PC-9 (cell line): Measurements from ENCODE around the gene NUDT1. TPM values are rescaled to one million over a fixed set of nuclear protein-coding genes. Genes with fewer than 3 reads are reported as not detected.

Experiments used
- BruUV-seq: library from RNA; stranded (reverse); fragments of 400-500 nt; replicated peaks from 2 replicates; lab custom pipeline; 2021; lab: Mats Ljungman, UMichigan
- CTCF ChIA-PET: fragments of 300-600 bp; sonication (Branson Sonifier 250); formaldehyde crosslinking; loops from one replicate; lab custom pipeline; 2022; ENCODE audit warnings: antibody characterized with exemption; lab: Charles Lee
- POLR2A ChIA-PET: fragments of 300-600 bp; sonication (Branson Sonifier 250); formaldehyde crosslinking; loops from one replicate; lab custom pipeline; 2022; ENCODE audit warnings: antibody characterized with exemption; ENCODE audit not compliant: unreplicated experiment; lab: Charles Lee
- DNase-seq, 2 experiments: peaks; one replicate each; pipeline versions ENCODE4 v3.0.0 to v3.0.0-alpha.2; 2015 to 2022; ENCODE audit warnings: mixed read lengths in 1 of 2
- H2AFZ ChIP-seq: fragments of 200-600 bp; sonication (generic); 2 replicates; pipeline ENCODE4 v1.8.1; 2017; ENCODE audit warnings: antibody characterized with exemption
- H3F3A ChIP-seq: fragments of 200-600 bp; sonication (generic); 2 replicates; pipeline ENCODE4 v1.8.1; 2017; ENCODE audit warnings: antibody characterized with exemption, mild to moderate bottlenecking, low read depth; ENCODE audit not compliant: insufficient read depth
- H3K27ac ChIP-seq: fragments of 200-600 bp; sonication (generic); 2 replicates; pipeline ENCODE4 v1.6.1; 2016; ENCODE audit warnings: mixed run types
- H3K27me3 ChIP-seq: fragments of 200-600 bp; sonication (generic); 2 replicates; pipeline ENCODE4 v1.6.1; 2016; ENCODE audit warnings: low read depth, mixed run types; ENCODE audit not compliant: insufficient read depth
- H3K36me3 ChIP-seq: fragments of 200-600 bp; sonication (generic); 2 replicates; pipeline ENCODE4 v1.6.1; 2016; ENCODE audit warnings: low read depth, mixed run types
- H3K4me1 ChIP-seq: fragments of 200-600 bp; sonication (generic); replicated peaks from 2 replicates; pipeline ENCODE4 v1.6.1; 2016; ENCODE audit warnings: mixed run types; ENCODE audit not compliant: insufficient read depth
- H3K4me2 ChIP-seq: fragments of 200-600 bp; sonication (generic); 2 replicates; pipeline ENCODE4 v1.6.1; 2017; ENCODE audit warnings: mixed run types
- H3K4me3 ChIP-seq: fragments of 200-600 bp; sonication (generic); 2 replicates; pipeline ENCODE4 v1.6.1; 2016; ENCODE audit warnings: mixed run types
- H3K79me2 ChIP-seq: fragments of 200-600 bp; sonication (generic); 2 replicates; pipeline ENCODE4 v1.6.1; 2017; ENCODE audit warnings: low read depth, mixed run types
- H3K9me2 ChIP-seq: fragments of 200-600 bp; sonication (generic); 2 replicates; pipeline ENCODE4 v1.8.1; 2017; ENCODE audit warnings: mild to moderate bottlenecking; ENCODE audit not compliant: insufficient read depth
- H3K9me3 ChIP-seq: fragments of 200-600 bp; sonication (generic); 2 replicates; pipeline ENCODE4 v1.8.1; 2016; ENCODE audit warnings: low read depth; ENCODE audit not compliant: insufficient read depth
- H4K20me1 ChIP-seq: fragments of 200-600 bp; sonication (generic); 2 replicates; pipeline ENCODE4 v1.8.1; 2017; ENCODE audit not compliant: insufficient read depth
- EZH2 ChIP-seq: fragments of 200-600 bp; sonication (generic); IDR thresholded peaks from 2 replicates; pipeline ENCODE4 v1.8.0; 2017; ENCODE audit warnings: antibody characterized with exemption, low read depth
- intact Hi-C: fragments of 100-400 bp; cut with micrococcal nuclease; formaldehyde crosslinking; loops from one replicate; pipeline ENCODE4 v1.10.0; 2022; ENCODE audit not compliant: unreplicated experiment
- total RNA-seq: library from RNA; stranded (reverse); gene quantifications from 2 replicates; pipeline ENCODE4 v1.2.3, GENCODE V29; 2021
- TF ChIP-seq, protein P1 (sequence below): fragments of 200-600 bp; sonication (generic); conservative IDR thresholded peaks from 2 replicates; pipeline ENCODE4 v1.6.1; 2017; ENCODE audit warnings: mixed run types, antibody characterized with exemption, mild to moderate bottlenecking, moderate library complexity

NUDT1 gene
- total RNA-seq, 1 experiment from 2014 or later = 63.9 TPM

- Histone ChIP-seq H3K27ac (no peak overlapping the region), H3K4me3 (no peak overlapping the region), H4K20me1 (0 out of 2 replicates have a peak, but pooled peaks cover under 1% of the 10 kb centered on the region), H3K79me2 (no peaks in the 10 kb centered on the region), H3K9me2 (no peaks in the 10 kb centered on the region), H3K4me2 (no peak overlapping the region), H3F3A (no peaks in the 10 kb centered on the region; the same call in 1 of the 2 replicates), H3K36me3 (no peaks in the 10 kb centered on the region), H3K4me1 (no peaks in the 10 kb centered on the region), H2AFZ (no peak overlapping the region), H3K9me3 (no peaks in the 10 kb centered on the region), H3K27me3 (no peaks in the 10 kb centered on the region)
- ChIA-PET POLR2A (no interaction called here), CTCF (no interaction called here)
- no peak for DNase-seq
- BruUV-seq = no TSS peak
- intact Hi-C loops = no loop called here
- TF ChIP-seq, protein P1, sequence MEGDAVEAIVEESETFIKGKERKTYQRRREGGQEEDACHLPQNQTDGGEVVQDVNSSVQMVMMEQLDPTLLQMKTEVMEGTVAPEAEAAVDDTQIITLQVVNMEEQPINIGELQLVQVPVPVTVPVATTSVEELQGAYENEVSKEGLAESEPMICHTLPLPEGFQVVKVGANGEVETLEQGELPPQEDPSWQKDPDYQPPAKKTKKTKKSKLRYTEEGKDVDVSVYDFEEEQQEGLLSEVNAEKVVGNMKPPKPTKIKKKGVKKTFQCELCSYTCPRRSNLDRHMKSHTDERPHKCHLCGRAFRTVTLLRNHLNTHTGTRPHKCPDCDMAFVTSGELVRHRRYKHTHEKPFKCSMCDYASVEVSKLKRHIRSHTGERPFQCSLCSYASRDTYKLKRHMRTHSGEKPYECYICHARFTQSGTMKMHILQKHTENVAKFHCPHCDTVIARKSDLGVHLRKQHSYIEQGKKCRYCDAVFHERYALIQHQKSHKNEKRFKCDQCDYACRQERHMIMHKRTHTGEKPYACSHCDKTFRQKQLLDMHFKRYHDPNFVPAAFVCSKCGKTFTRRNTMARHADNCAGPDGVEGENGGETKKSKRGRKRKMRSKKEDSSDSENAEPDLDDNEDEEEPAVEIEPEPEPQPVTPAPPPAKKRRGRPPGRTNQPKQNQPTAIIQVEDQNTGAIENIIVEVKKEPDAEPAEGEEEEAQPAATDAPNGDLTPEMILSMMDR = no peak
- no peak for TF ChIP-seq EZH2
Measured at GRCh38 chr7:2283074-2283473, 41.0 kb downstream of the NUDT1 start.

DNA sequence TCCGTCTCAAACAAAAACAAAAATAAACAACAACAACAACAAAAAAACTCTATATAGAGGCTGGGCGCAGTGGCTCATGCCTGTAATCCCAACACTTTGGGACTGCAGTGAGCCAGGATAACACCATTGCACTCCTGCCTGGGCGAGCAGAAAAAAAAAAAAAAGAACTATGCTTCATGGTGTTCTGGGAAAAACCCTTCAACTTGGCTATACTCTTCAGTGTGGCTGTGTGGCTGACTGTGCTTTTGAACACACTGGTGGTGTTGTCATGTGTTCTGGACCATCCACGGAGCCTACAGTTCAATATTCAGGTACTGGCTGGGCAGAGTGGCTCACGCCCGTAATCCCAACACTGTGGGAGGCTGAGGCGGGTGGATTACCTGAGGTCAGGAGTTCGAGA is 45.7 kb downstream of the NUDT1 start:
- Histone ChIP-seq H3K27ac (no peak overlapping the region), H3K9me2 (no peaks in the 10 kb centered on the region), H3K4me3 (no peak overlapping the region), H3F3A (no peaks in the 10 kb centered on the region; the same call in 1 of the 2 replicates), H3K4me1 (no peaks in the 10 kb centered on the region), H3K27me3 (no peaks in the 10 kb centered on the region), H2AFZ (no peak overlapping the region), H3K36me3 (no peaks in the 10 kb centered on the region), H3K79me2 (no peaks in the 10 kb centered on the region), H4K20me1 (no peaks in the 10 kb centered on the region; the same call in 1 of the 2 replicates), H3K9me3 (no peaks in the 10 kb centered on the region), H3K4me2 (no peak overlapping the region)
- DNase-seq = no peak
- intact Hi-C loops = no loop called here
- ChIA-PET POLR2A (no interaction called here), CTCF (no interaction called here)
- no TSS peak for BruUV-seq
- no peak for TF ChIP-seq EZH2
- TF ChIP-seq, protein P1 = no peak

- no peaks in the 10 kb centered on the region; the same call in 1 of the 2 replicates for H3F3A ChIP-seq
- no TSS peak for BruUV-seq
- no peak overlapping the region for H3K27ac ChIP-seq
- H4K20me1 ChIP-seq = no peaks in the 10 kb centered on the region; the same call in 1 of the 2 replicates
- TF ChIP-seq, protein P1 = no peak
- TF ChIP-seq EZH2 = no peak
- H3K9me2 ChIP-seq = no peaks in the 10 kb centered on the region
- no peak for DNase-seq
- no peaks in the 10 kb centered on the region for H3K79me2 ChIP-seq
- POLR2A ChIA-PET = no interaction called here
- no peaks in the 10 kb centered on the region for H3K36me3 ChIP-seq
- no peaks in the 10 kb centered on the region for H3K27me3 ChIP-seq
- CTCF ChIA-PET = no interaction called here
- H3K4me3 ChIP-seq = no peak overlapping the region
- H3K4me1 ChIP-seq = no peaks in the 10 kb centered on the region
- no peak overlapping the region for H2AFZ ChIP-seq
- no peak overlapping the region for H3K4me2 ChIP-seq
- intact Hi-C loops = no loop called here
- H3K9me3 ChIP-seq = no peaks in the 10 kb centered on the region
Measured at GRCh38 chr7:2288503-2288902, 46.5 kb downstream of the NUDT1 start.
